PFSK-1 (cell line): ENCODE measurements around the gene SLC16A8.

Experiments
- FOXP2 ChIP-seq: optimal IDR thresholded peaks from 2 replicates; pipeline ENCODE3; 2011; ENCODE audit warnings: borderline replicate concordance, control low read depth, inconsistent platforms; ENCODE audit not compliant: insufficient read depth; ENCODE audit errors: extremely low read length, extremely low read depth
- POLR2AphosphoS5 ChIP-seq: IDR thresholded peaks from 2 replicates; pipeline ENCODE4 v1.6.1; 2012; ENCODE audit warnings: low read depth, mild to moderate bottlenecking, control low read depth, low read length, moderate library complexity
- SIN3A ChIP-seq: IDR thresholded peaks from 2 replicates; pipeline ENCODE4 v1.6.1; 2012; ENCODE audit warnings: mild to moderate bottlenecking, low read length, moderate library complexity, borderline replicate concordance; ENCODE audit not compliant: insufficient read depth
- TAF1 ChIP-seq: IDR thresholded peaks from 2 replicates; pipeline ENCODE4 v1.6.1; 2012; ENCODE audit warnings: low read length, control low read depth, borderline replicate concordance; ENCODE audit not compliant: insufficient read depth
- TF ChIP-seq, protein P1 (sequence below), 2 experiments: IDR thresholded peaks; 2 replicates each; pipeline versions ENCODE4 v1.6.1 to v1.8.0; 2011 to 2012; ENCODE audit warnings: low read depth in 2 of 2, low read length in 2 of 2, control low read depth in 1 of 2, inconsistent platforms in 1 of 2, mild to moderate bottlenecking in 1 of 2, moderate library complexity in 1 of 2; ENCODE audit not compliant: insufficient read depth in 1 of 2

The SLC16A8 gene

GRCh38 chr22:38081636-38081940, 2.4 kb downstream of the SLC16A8 start:
- TF ChIP-seq FOXP2: no peak
- TF ChIP-seq, protein P1, sequence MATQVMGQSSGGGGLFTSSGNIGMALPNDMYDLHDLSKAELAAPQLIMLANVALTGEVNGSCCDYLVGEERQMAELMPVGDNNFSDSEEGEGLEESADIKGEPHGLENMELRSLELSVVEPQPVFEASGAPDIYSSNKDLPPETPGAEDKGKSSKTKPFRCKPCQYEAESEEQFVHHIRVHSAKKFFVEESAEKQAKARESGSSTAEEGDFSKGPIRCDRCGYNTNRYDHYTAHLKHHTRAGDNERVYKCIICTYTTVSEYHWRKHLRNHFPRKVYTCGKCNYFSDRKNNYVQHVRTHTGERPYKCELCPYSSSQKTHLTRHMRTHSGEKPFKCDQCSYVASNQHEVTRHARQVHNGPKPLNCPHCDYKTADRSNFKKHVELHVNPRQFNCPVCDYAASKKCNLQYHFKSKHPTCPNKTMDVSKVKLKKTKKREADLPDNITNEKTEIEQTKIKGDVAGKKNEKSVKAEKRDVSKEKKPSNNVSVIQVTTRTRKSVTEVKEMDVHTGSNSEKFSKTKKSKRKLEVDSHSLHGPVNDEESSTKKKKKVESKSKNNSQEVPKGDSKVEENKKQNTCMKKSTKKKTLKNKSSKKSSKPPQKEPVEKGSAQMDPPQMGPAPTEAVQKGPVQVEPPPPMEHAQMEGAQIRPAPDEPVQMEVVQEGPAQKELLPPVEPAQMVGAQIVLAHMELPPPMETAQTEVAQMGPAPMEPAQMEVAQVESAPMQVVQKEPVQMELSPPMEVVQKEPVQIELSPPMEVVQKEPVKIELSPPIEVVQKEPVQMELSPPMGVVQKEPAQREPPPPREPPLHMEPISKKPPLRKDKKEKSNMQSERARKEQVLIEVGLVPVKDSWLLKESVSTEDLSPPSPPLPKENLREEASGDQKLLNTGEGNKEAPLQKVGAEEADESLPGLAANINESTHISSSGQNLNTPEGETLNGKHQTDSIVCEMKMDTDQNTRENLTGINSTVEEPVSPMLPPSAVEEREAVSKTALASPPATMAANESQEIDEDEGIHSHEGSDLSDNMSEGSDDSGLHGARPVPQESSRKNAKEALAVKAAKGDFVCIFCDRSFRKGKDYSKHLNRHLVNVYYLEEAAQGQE (IDR thresholded peaks at IDR 0.05; ENCODE audit: insufficient read depth in 1 of 2, low read depth in 2 of 2, low read length in 2 of 2): no peak
- TF ChIP-seq POLR2AphosphoS5: no peak
- TF ChIP-seq TAF1: no peak
- TF ChIP-seq SIN3A: no peak

- TF ChIP-seq FOXP2 (no peak), SIN3A (no peak), TAF1 (no peak), POLR2AphosphoS5 (no peak)
- TF ChIP-seq, protein P1 (IDR thresholded peaks at IDR 0.05; ENCODE audit: insufficient read depth in 1 of 2, low read depth in 2 of 2, low read length in 2 of 2): no peak
Measured at GRCh38 chr22:38080850-38081635, 2.9 kb downstream of the SLC16A8 start.

DNA sequence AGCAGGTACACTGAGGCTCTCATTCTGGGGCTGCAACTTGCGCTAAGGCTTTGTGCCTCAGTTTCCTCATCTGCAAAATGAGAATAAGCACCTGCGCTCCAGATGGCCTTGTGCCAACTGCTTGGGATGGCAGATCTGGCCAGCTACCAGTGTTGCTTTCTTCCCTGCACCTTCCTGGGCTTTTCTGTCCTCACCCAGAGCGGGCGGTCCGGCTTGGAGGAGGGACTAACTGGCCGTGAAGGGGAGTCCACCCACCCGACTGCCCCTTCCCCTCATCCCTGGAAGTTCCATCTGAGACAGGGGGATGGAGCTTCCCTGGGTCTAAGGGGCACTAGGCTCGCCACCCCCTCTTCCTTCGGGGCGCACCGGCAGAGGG, 3.5 kb downstream of the SLC16A8 start:
- TF ChIP-seq FOXP2 (no peak), SIN3A (no peak), TAF1 (no peak), POLR2AphosphoS5 (no peak)
- TF ChIP-seq, protein P1 (IDR thresholded peaks at IDR 0.05; ENCODE audit: insufficient read depth in 1 of 2, low read depth in 2 of 2, low read length in 2 of 2): no peak

DNA sequence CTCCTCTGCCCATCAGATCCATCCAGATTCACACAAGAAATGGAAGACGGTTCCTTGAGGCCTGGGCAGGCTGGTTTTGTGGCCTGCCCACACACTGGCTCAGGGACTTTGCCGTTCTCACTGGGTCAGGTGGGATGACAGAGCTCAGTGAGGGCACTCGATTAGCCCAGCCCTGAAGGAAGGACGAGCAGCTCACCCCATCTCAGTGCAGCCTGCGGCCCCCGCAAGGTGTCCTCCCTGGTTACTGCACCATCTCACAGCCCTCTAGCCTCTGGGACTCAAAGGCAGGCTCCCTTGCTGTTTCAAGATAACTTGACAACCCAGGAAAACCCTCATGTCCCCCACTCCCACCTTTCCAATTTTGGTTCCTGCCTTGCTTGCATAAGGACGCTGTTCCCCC, 4.2 kb downstream of the SLC16A8 start:
- TF ChIP-seq POLR2AphosphoS5 (no peak), TAF1 (no peak), FOXP2 (no peak), SIN3A (no peak)
- TF ChIP-seq, protein P1 (IDR thresholded peaks at IDR 0.05; ENCODE audit: insufficient read depth in 1 of 2, low read depth in 2 of 2, low read length in 2 of 2): no peak

GRCh38 chr22:38078046-38078840, 5.7 kb downstream of the SLC16A8 start:
- TF ChIP-seq TAF1 (no peak), POLR2AphosphoS5 (no peak), FOXP2 (no peak), SIN3A (no peak)
- TF ChIP-seq, protein P1 (IDR thresholded peaks at IDR 0.05; ENCODE audit: insufficient read depth in 1 of 2, low read depth in 2 of 2, low read length in 2 of 2): no peak
